ENCODE data around the gene SLC29A2. TPM values are rescaled to one million over a fixed set of nuclear protein-coding genes. Genes with fewer than 3 reads are reported as not detected.
"Not testable (repeated sequence)": the region's sequence is repeated elsewhere in the genome, so short reads cannot be mapped to it uniquely, and the experiment has no call there.

The SLC29A2 gene
- total RNA-seq, 1 experiment from 2014 or later: 25.5 TPM

GRCh38 chr11:66386171-66387069 lies 14.9 kb upstream of the SLC29A2 start:
- intact Hi-C loops (cut with micrococcal nuclease): loop anchor here (1.0 to 2.0 kb wide), 2 partner anchors 14 to 74 kb away; no protein-coding TSS in a partner anchor
- Histone ChIP-seq H3K79me2 (ENCODE audit: low read length) (no peaks in the 10 kb centered on the region), H3K27me3 (ENCODE audit: low read length) (no peaks in the 10 kb centered on the region), H3K27ac (ENCODE audit: low read length) (no peak overlapping the region), H3K4me1 (ENCODE audit: insufficient read depth, low read length) (0 out of 2 replicates have a peak, but pooled peaks cover 3% of the 10 kb centered on the region), H4K20me1 (ENCODE audit: low read length) (no peaks in the 10 kb centered on the region), H3K9me3 (ENCODE audit: low read length) (no peaks in the 10 kb centered on the region), H3K9me2 (replicated peaks; ENCODE audit: low read length) (no peaks in the 10 kb centered on the region), H3F3A (ENCODE audit: low read length, unreplicated experiment) (no peaks in the 10 kb centered on the region), H3K4me3 (ENCODE audit: low read length) (peak overlapping the region; percentile 58), H3K9ac (ENCODE audit: low read length) (peak overlapping the region; percentile 12; the same call in 1 of the 2 replicates), H3K4me2 (ENCODE audit: low read length) (peak overlapping the region; percentile 82), H2AFZ (ENCODE audit: low read length) (peak overlapping the region; percentile 83), H3K36me3 (ENCODE audit: low read depth, low read length) (no peaks in the 10 kb centered on the region)
- ATAC-seq (peak; percentile 77), DNase-seq (peak; percentile 95)
- TF ChIP-seq CTCF (conservative IDR thresholded peaks at IDR 0.05; ENCODE audit: low read depth, low read length): peak; percentile 98
- TF ChIP-seq EZH2phosphoT487 (IDR thresholded peaks at IDR 0.05; ENCODE audit: borderline replicate concordance, low read length): no peak
- ChIA-PET POLR2A (ENCODE audit: unreplicated experiment) (interaction anchor here (0.6 kb wide), 1 partner anchor 98 kb away, joined by 3 read pairs; no protein-coding TSS in a partner anchor), CTCF (interaction anchor here (0.5 to 1.9 kb wide), 18 partner anchors 10 to 292 kb away, joined by 3 to 17 read pairs (median 4); partner anchors contain the start of genes DPP3, MRPL11, RIN1 and SLC29A2)
- BruUV-seq (replicated peaks): no TSS peak

GRCh38 chr11:66384316-66384715 lies 12.8 kb upstream of the SLC29A2 start:
- intact Hi-C loops (cut with micrococcal nuclease); H3K27ac ChIP-seq (ENCODE audit: low read length); H3K4me1 ChIP-seq (ENCODE audit: insufficient read depth, low read length); H2AFZ ChIP-seq (ENCODE audit: low read length); H3F3A ChIP-seq (ENCODE audit: low read length, unreplicated experiment); DNase-seq; H3K36me3 ChIP-seq (ENCODE audit: low read depth, low read length); BruUV-seq (replicated peaks); POLR2A ChIA-PET (ENCODE audit: unreplicated experiment); CTCF ChIA-PET; H3K4me3 ChIP-seq (ENCODE audit: low read length); H4K20me1 ChIP-seq (ENCODE audit: low read length); H3K9me3 ChIP-seq (ENCODE audit: low read length); H3K27me3 ChIP-seq (ENCODE audit: low read length); H3K4me2 ChIP-seq (ENCODE audit: low read length); H3K9ac ChIP-seq (ENCODE audit: low read length); H3K9me2 ChIP-seq (replicated peaks; ENCODE audit: low read length); ATAC-seq; H3K79me2 ChIP-seq (ENCODE audit: low read length): not testable (repeated sequence)

GRCh38 chr11:66380264-66380663 lies 8.7 kb upstream of the SLC29A2 start:
- H2AFZ ChIP-seq (ENCODE audit: low read length); H3K27ac ChIP-seq (ENCODE audit: low read length); DNase-seq; H3K9me2 ChIP-seq (replicated peaks; ENCODE audit: low read length); H3F3A ChIP-seq (ENCODE audit: low read length, unreplicated experiment); H3K27me3 ChIP-seq (ENCODE audit: low read length); intact Hi-C loops (cut with micrococcal nuclease); H3K79me2 ChIP-seq (ENCODE audit: low read length); H3K4me3 ChIP-seq (ENCODE audit: low read length); H3K4me2 ChIP-seq (ENCODE audit: low read length); H3K36me3 ChIP-seq (ENCODE audit: low read depth, low read length); BruUV-seq (replicated peaks); H3K9ac ChIP-seq (ENCODE audit: low read length); H3K9me3 ChIP-seq (ENCODE audit: low read length); CTCF ChIA-PET; H3K4me1 ChIP-seq (ENCODE audit: insufficient read depth, low read length); POLR2A ChIA-PET (ENCODE audit: unreplicated experiment); H4K20me1 ChIP-seq (ENCODE audit: low read length); ATAC-seq: not testable (repeated sequence)

GRCh38 chr11:66373690-66374287 lies 2.2 kb upstream of the SLC29A2 start:
- H3K27ac ChIP-seq (ENCODE audit: low read length); H3K36me3 ChIP-seq (ENCODE audit: low read depth, low read length); BruUV-seq (replicated peaks); H2AFZ ChIP-seq (ENCODE audit: low read length); H3K9ac ChIP-seq (ENCODE audit: low read length); H3K4me3 ChIP-seq (ENCODE audit: low read length); H3F3A ChIP-seq (ENCODE audit: low read length, unreplicated experiment); H4K20me1 ChIP-seq (ENCODE audit: low read length); H3K9me3 ChIP-seq (ENCODE audit: low read length); H3K9me2 ChIP-seq (replicated peaks; ENCODE audit: low read length); H3K27me3 ChIP-seq (ENCODE audit: low read length); DNase-seq; ATAC-seq: not testable (repeated sequence)
- intact Hi-C loops (cut with micrococcal nuclease): loop anchor here (2.0 kb wide), 1 partner anchor 13 kb away; no protein-coding TSS in a partner anchor
- peaks cover 25% of the 10 kb centered on the region for H3K4me1 ChIP-seq (ENCODE audit: insufficient read depth, low read length)
- ChIA-PET POLR2A (ENCODE audit: unreplicated experiment) (interaction anchor here (0.6 kb wide), 1 partner anchor 85 kb away, joined by 8 read pairs; the partner anchor contains the start of gene YIF1A), CTCF (interaction anchor here (0.7 kb wide), 1 partner anchor 12 kb away, joined by 5 read pairs; no protein-coding TSS in a partner anchor)
- H3K4me2 ChIP-seq (ENCODE audit: low read length): peak overlapping the region; percentile 1; the same call in 1 of the 2 replicates
- H3K79me2 ChIP-seq (ENCODE audit: low read length): peaks cover 25% of the 10 kb centered on the region

All from PC-3 (cell line).